ENCODE measurements around the gene ZNF862. TPM values are rescaled to one million over a fixed set of nuclear protein-coding genes. Genes with fewer than 3 reads are reported as not detected.

Gene ZNF862
- total RNA-seq, 2 donors from 2014 or later: 11.4 to 17.3 TPM

- no peak overlapping the region for H3K4me3 ChIP-seq
- no peak for DNase-seq (ENCODE audit: low spot score)
- H3K4me1 ChIP-seq (ENCODE audit: control insufficient read depth in 1 of 2, low read depth in 2 of 2): no peaks in the 10 kb centered on the region
- no peak for ATAC-seq (ENCODE audit: insufficient number of reproducible peaks, low FRiP score, low read depth)
- H3K9me3 ChIP-seq: no peaks in the 10 kb centered on the region
- no peaks in the 10 kb centered on the region for H3K36me3 ChIP-seq
- no peak overlapping the region for H3K27ac ChIP-seq
- TF ChIP-seq, protein P1, sequence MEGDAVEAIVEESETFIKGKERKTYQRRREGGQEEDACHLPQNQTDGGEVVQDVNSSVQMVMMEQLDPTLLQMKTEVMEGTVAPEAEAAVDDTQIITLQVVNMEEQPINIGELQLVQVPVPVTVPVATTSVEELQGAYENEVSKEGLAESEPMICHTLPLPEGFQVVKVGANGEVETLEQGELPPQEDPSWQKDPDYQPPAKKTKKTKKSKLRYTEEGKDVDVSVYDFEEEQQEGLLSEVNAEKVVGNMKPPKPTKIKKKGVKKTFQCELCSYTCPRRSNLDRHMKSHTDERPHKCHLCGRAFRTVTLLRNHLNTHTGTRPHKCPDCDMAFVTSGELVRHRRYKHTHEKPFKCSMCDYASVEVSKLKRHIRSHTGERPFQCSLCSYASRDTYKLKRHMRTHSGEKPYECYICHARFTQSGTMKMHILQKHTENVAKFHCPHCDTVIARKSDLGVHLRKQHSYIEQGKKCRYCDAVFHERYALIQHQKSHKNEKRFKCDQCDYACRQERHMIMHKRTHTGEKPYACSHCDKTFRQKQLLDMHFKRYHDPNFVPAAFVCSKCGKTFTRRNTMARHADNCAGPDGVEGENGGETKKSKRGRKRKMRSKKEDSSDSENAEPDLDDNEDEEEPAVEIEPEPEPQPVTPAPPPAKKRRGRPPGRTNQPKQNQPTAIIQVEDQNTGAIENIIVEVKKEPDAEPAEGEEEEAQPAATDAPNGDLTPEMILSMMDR (IDR thresholded peaks at IDR 0.05): no peak
- H3K27me3 ChIP-seq (replicated peaks; ENCODE audit: insufficient read depth): no peaks in the 10 kb centered on the region
Observed at GRCh38 chr7:149824748-149825566, 13.2 kb upstream of the ZNF862 start.

DNA sequence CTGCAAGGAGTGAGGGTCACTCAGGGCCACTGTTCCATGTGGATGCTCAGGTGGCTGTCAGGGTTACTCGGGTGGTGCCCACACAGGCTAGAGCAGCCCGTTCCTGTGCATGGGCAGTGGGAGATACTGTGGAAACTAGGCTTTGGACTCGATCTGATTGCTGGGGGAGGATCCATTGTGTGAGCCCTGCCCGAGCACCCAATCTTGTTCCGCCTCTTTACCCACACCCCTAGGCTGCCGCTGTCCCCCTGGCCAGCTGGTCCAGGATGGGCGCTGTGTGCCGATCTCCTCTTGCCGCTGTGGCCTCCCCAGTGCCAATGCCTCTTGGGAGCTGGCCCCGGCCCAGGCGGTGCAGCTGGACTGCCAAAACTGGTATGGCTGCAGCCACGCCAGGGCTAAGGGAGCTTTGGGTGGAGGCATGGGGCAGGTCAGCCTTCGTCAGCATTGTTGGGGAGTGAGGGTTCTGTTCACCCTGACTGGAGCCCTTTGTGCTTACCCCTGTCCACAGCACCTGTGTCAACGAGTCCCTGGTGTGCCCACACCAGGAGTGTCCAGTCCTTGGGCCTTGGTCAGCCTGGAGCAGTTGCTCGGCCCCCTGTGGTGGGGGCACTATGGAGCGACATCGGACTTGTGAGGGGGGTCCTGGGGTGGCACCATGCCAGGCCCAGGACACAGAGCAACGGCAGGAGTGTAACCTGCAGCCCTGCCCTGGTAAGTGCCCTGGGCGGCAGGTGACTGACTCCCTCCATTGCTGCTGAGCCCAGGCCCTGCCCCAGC, 12.4 kb upstream of the ZNF862 start:
- ATAC-seq (ENCODE audit: insufficient number of reproducible peaks, low FRiP score, low read depth) (no peak), DNase-seq (ENCODE audit: low spot score) (no peak)
- Histone ChIP-seq H3K4me3 (no peak overlapping the region), H3K4me1 (ENCODE audit: control insufficient read depth in 1 of 2, low read depth in 2 of 2) (no peaks in the 10 kb centered on the region), H3K9me3 (no peaks in the 10 kb centered on the region), H3K27ac (no peak overlapping the region), H3K36me3 (no peaks in the 10 kb centered on the region), H3K27me3 (replicated peaks; ENCODE audit: insufficient read depth) (no peaks in the 10 kb centered on the region)
- TF ChIP-seq, protein P1 (IDR thresholded peaks at IDR 0.05): no peak

DNA sequence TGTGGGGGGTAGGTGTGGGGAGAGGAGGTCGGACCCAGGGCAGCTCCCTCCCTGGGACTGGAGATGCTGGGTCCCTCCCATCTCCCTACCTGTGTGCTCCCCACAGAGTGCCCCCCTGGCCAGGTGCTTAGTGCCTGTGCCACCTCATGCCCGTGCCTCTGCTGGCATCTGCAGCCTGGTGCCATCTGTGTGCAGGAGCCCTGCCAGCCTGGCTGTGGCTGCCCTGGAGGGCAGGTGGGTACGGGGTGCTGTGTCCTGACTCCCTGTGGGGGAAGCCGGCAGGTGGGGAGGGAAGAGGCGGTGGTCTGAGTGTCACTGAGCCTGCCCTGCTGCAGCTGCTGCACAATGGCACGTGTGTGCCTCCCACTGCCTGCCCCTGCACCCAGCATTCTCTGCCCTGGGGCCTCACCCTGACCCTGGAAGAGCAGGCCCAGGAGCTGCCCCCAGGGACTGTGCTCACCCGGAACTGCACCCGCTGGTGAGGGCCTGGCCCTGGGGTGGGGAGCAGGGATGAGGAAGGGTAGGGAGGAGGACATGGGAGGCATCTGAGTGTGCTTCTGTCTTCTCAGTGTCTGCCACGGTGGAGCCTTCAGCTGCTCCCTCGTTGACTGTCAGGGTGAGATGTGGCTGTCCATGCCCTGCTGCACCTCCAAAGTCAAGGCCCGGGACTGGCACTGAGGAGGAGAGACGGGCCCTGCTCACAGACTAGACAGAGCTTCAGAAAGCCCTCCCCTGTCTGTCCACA, 11.7 kb upstream of the ZNF862 start:
- no peaks in the 10 kb centered on the region for H3K36me3 ChIP-seq
- TF ChIP-seq, protein P1 (IDR thresholded peaks at IDR 0.05): no peak
- H3K4me3 ChIP-seq: no peak overlapping the region
- no peak for DNase-seq (ENCODE audit: low spot score)
- ATAC-seq (ENCODE audit: insufficient number of reproducible peaks, low FRiP score, low read depth): no peak
- H3K9me3 ChIP-seq: no peaks in the 10 kb centered on the region
- no peaks in the 10 kb centered on the region for H3K4me1 ChIP-seq (ENCODE audit: control insufficient read depth in 1 of 2, low read depth in 2 of 2)
- H3K27ac ChIP-seq: no peak overlapping the region
- H3K27me3 ChIP-seq (replicated peaks; ENCODE audit: insufficient read depth): no peaks in the 10 kb centered on the region

DNA sequence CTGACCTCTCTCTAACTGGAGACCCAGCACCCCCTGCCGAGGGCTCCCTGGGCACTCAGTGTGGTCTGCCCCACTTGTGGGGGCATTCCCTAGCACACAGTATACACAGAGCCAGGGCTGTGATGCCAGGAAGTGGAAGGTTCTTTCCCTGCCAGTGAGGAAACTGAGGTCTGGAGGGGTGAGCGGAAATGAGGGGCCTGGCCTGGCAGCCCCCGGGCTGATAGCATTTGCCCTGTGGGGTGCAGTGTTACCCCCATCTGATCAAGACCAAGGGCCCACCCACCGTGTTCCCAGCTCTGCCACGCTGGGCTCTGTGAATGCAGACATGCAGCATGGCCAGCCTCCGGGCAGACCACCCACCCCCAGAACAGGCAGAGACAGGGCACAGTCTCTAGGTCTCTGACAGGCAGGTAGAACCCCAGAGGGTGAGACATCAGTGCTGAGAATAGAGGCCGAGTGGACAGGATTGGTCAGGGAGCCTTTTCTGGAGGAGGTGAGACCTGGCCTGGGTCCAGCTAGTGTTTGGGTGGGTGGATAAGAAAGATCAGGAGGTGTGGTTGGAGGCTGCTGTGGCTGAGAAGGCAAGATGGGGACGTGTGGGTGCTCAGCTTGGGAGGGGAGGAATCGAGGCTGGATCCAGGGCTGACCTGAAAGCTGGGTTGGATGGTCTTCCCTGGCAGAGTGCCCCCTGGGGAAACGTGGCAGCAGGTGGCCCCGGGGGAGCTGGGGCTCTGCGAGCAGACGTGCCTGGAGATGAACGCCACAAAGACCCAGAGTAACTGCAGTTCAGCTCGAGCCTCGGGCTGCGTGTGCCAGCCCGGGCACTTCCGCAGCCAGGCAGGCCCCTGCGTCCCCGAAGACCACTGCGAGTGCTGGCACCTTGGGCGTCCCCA, 10.8 kb upstream of the ZNF862 start:
- H3K4me1 ChIP-seq (ENCODE audit: control insufficient read depth in 1 of 2, low read depth in 2 of 2): no peaks in the 10 kb centered on the region
- ATAC-seq (ENCODE audit: insufficient number of reproducible peaks, low FRiP score, low read depth) (no peak), DNase-seq (ENCODE audit: low spot score) (no peak)
- H3K4me3 ChIP-seq: no peak overlapping the region
- no peaks in the 10 kb centered on the region for H3K36me3 ChIP-seq
- no peaks in the 10 kb centered on the region for H3K27me3 ChIP-seq (replicated peaks; ENCODE audit: insufficient read depth)
- TF ChIP-seq, protein P1 (IDR thresholded peaks at IDR 0.05): no peak
- H3K9me3 ChIP-seq: no peaks in the 10 kb centered on the region
- no peak overlapping the region for H3K27ac ChIP-seq
